ENCODE measurements around the gene PLXDC2. TPM values are rescaled to one million over a fixed set of nuclear protein-coding genes. Genes with fewer than 3 reads are reported as not detected.
A peak's percentile ranks its signal among the peaks of the same experiment; 100 is the strongest.

The PLXDC2 gene
- total RNA-seq, 1 donor from 2014 or later = 79.2 TPM

DNA sequence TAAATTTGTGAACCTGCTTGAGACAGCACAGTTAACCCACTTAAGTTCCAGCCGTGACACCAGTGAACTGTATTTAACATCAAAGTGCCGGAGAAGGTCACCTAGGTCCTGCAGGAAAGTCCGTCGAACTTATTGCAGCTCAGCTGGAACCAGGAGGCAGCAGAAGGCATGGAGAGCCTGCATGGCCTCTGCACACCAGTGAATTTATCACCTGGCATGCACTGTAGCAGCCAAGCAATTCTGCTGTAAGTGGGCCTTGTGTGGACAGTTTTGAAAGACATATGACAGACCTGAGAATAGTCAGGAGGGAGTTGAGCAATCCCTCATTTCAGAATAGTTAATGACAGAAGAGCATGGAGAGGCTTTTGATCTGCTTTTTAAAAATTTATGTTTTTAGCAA lies 108.8 kb downstream of the PLXDC2 start:
- TF ChIP-seq, protein P1, sequence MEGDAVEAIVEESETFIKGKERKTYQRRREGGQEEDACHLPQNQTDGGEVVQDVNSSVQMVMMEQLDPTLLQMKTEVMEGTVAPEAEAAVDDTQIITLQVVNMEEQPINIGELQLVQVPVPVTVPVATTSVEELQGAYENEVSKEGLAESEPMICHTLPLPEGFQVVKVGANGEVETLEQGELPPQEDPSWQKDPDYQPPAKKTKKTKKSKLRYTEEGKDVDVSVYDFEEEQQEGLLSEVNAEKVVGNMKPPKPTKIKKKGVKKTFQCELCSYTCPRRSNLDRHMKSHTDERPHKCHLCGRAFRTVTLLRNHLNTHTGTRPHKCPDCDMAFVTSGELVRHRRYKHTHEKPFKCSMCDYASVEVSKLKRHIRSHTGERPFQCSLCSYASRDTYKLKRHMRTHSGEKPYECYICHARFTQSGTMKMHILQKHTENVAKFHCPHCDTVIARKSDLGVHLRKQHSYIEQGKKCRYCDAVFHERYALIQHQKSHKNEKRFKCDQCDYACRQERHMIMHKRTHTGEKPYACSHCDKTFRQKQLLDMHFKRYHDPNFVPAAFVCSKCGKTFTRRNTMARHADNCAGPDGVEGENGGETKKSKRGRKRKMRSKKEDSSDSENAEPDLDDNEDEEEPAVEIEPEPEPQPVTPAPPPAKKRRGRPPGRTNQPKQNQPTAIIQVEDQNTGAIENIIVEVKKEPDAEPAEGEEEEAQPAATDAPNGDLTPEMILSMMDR (conservative IDR thresholded peaks at IDR 0.05) = no peak
- no peak overlapping the region for H3K4me3 Mint-ChIP-seq
- no peaks in the 10 kb centered on the region for H3K27me3 Mint-ChIP-seq
- H3K4me1 Mint-ChIP-seq (ENCODE audit: unreplicated experiment) = peaks cover 28% of the 10 kb centered on the region
- H3K9me3 Mint-ChIP-seq = no peaks in the 10 kb centered on the region
- no peak overlapping the region for H3K27ac Mint-ChIP-seq
- DNase-seq (ENCODE audit: extremely low spot score, unreplicated experiment) = no peak
- peaks cover 13% of the 10 kb centered on the region for H3K36me3 Mint-ChIP-seq

GRCh38 chr10:19928936-19929335 lies 112.7 kb downstream of the PLXDC2 start:
- Mint-ChIP-seq H3K4me1 (ENCODE audit: unreplicated experiment) (peaks cover 40% of the 10 kb centered on the region), H3K27me3 (no peaks in the 10 kb centered on the region), H3K36me3 (peaks cover 13% of the 10 kb centered on the region), H3K27ac (no peak overlapping the region), H3K9me3 (no peaks in the 10 kb centered on the region), H3K4me3 (no peak overlapping the region)
- TF ChIP-seq, protein P1 (conservative IDR thresholded peaks at IDR 0.05) = no peak
- DNase-seq (ENCODE audit: extremely low spot score, unreplicated experiment) = no peak

DNA sequence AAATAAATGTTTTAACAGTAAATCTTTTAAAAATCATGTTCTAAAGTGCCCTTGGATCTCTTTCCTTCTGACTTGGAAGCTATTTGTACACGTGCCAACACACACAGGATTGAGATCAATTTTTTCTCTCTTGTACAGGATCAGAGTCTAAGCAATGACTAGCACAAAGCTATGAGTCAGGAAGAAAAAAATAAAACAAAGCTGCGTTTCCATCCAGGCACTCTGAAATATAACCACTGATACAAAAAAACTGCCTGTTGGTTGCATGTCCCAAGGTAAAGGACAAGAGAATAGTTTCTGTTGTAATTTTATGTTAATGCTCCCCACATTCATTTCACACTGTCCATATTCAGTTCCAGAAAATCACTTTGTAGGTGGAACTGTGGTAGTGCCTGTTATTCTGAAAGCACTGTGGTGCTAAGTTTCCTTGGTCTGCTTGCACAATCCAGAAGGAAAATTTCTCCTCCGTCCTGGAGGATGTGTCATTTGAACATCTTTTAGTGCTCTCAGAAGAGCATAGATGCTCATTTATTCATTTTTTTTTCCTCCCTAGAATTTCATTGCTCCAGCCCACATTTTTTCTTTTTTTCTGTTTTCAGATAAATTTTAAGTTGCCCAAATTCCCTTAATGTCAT lies 113.4 kb downstream of the PLXDC2 start:
- Mint-ChIP-seq H3K27me3 (no peaks in the 10 kb centered on the region), H3K9me3 (no peaks in the 10 kb centered on the region)
- no peak for DNase-seq (ENCODE audit: extremely low spot score, unreplicated experiment)

GRCh38 chr10:19930936-19931893 lies 115.0 kb downstream of the PLXDC2 start:
- H3K9me3 Mint-ChIP-seq = no peaks in the 10 kb centered on the region
- H3K27ac Mint-ChIP-seq = peak overlapping the region; percentile 81
- H3K36me3 Mint-ChIP-seq = peaks cover 8% of the 10 kb centered on the region
- H3K4me1 Mint-ChIP-seq (ENCODE audit: unreplicated experiment) = peaks cover 32% of the 10 kb centered on the region
- TF ChIP-seq, protein P1 (conservative IDR thresholded peaks at IDR 0.05) = no peak
- no peak for DNase-seq (ENCODE audit: extremely low spot score, unreplicated experiment)
- no peak overlapping the region for H3K4me3 Mint-ChIP-seq
- no peaks in the 10 kb centered on the region for H3K27me3 Mint-ChIP-seq

More for the DNA sequence above, 113.4 kb downstream of the PLXDC2 start:
- TF ChIP-seq, protein P1 (conservative IDR thresholded peaks at IDR 0.05) = no peak
- Mint-ChIP-seq H3K36me3 (peaks cover 8% of the 10 kb centered on the region), H3K4me3 (peak overlapping the region; percentile 24), H3K4me1 (ENCODE audit: unreplicated experiment) (peaks cover 35% of the 10 kb centered on the region), H3K27ac (peak overlapping the region; percentile 57)

DNA sequence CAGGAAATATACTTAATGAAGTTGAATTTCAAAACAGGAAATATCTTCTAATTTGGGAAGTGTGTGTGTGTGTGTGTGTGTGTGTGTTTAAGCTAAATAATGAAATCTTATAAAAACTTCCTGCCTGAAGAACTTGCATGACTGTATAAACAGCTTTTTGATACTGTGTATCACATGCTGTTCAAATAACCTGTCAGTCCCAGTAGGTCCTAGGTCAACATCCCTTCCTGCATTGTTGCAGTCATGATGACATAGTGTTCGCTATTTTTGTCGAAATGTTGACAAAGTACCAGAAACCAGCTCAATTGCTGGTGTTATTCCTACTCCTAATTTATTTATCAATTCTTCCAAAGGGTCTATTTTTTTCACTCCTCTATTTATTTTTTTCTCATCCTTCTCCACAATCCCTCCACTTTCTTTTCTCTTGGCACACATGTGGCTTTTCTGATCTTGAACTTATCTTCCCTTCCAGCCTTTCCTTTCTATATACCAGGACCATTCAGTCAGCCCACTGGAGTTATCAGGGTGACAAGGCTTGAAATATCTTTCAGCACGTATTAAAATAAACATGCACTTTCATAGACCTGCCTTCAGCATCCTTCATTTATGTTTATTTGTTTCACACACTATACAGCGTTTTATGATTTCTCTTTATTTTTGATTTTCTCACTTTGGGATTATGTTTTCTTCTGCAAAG lies 115.8 kb downstream of the PLXDC2 start:
- peaks cover 7% of the 10 kb centered on the region for H3K36me3 Mint-ChIP-seq
- H3K4me3 Mint-ChIP-seq = no peak overlapping the region
- H3K27ac Mint-ChIP-seq = peak overlapping the region; percentile 81
- peaks cover 32% of the 10 kb centered on the region for H3K4me1 Mint-ChIP-seq (ENCODE audit: unreplicated experiment)
- no peak for DNase-seq (ENCODE audit: extremely low spot score, unreplicated experiment)
- TF ChIP-seq, protein P1 (conservative IDR thresholded peaks at IDR 0.05) = no peak
- H3K27me3 Mint-ChIP-seq = no peaks in the 10 kb centered on the region
- H3K9me3 Mint-ChIP-seq = no peaks in the 10 kb centered on the region
